Measurements from ENCODE around the gene RUSF1.

DNA sequence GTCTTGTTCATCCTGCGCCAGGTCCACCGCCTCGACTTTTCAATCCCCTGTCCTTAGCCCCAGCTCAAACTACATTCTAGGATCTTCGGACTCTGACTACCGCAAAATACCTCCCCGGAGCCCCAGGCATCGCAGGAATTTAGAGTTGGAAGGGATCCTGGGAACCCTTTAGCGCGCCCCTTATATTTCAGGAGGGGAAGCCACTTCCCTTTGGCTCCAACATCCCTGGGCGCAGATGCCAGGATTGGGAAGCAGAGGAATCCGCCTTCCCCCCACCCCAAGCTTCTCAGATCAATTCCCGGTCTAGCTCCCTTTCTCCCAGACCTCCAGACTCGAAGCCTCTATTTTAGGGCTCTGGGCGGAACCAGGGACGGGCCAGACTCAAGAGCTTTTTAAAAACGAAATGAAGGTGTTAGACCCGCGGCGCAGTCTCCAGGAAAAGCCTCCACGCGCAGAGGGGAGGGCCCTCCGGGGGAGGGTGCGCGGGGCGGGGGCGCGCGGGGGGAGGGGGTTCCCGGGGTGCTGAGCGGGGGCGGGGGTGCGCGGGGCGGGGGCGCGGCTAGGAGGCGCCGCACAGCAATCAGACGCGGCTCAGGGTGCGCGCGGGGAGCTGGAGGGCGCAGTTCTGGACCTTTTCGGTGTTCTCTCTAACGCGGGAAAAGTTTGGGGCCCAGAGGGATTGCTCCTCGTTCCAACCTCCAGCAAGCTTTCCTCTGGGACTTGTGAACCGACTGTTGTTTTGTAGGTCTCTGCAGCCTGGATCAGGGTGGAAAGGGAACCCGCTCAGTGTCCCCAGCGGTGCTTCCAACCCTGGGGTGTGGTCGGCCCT lies 21.1 kb upstream of the RUSF1 start:
- TF ChIP-seq EZH2 (IDR thresholded peaks at IDR 0.05; ENCODE audit: insufficient read depth, poor library complexity, severe bottlenecking) (no peak), EZH2phosphoT487 (IDR thresholded peaks at IDR 0.05; ENCODE audit: insufficient read depth, low read depth) (no peak)
